CD8-positive, alpha-beta memory T cell (primary cell): ENCODE results near the gene CDH12. TPM values are rescaled to one million over a fixed set of nuclear protein-coding genes. Genes with fewer than 3 reads are reported as not detected.

ENCODE experiments used
- CTCF ChIA-PET: fragments of 350-600 bp; sonication (Branson Sonifier 250); formaldehyde crosslinking; loops from one replicate; lab custom pipeline; 2021; ENCODE audit warnings: antibody characterized with exemption; lab: Charles Lee
- POLR2A ChIA-PET: fragments of 350-600 bp; sonication (Branson Sonifier 250); formaldehyde crosslinking; loops from one replicate; lab custom pipeline; 2021; ENCODE audit warnings: antibody characterized with exemption; lab: Charles Lee
- DNase-seq, 5 donors: peaks; one replicate each; pipeline versions ENCODE4 v3.0.0 to v3.0.0-alpha.2; 2020 to 2022; ENCODE audit warnings: mixed read lengths in 1 of 5
- H3K27ac ChIP-seq: one replicate; pipeline ENCODE4 v1.7.0; 2013; ENCODE audit warnings: low read depth, mild to moderate bottlenecking, low read length, moderate library complexity
- H3K27me3 ChIP-seq: 2 replicates; pipeline ENCODE4 v1.7.0; 2013; ENCODE audit warnings: low read length, mild to moderate bottlenecking; ENCODE audit not compliant: insufficient read depth, poor library complexity, severe bottlenecking
- H3K36me3 ChIP-seq: 2 replicates; pipeline ENCODE4 v1.7.0; 2013; ENCODE audit warnings: mild to moderate bottlenecking, low read length, moderate library complexity; ENCODE audit not compliant: insufficient read depth
- H3K4me1 ChIP-seq: 2 replicates; pipeline ENCODE4 v1.7.0; 2013; ENCODE audit warnings: mild to moderate bottlenecking, low read length, moderate library complexity; ENCODE audit not compliant: insufficient read depth
- H3K4me3 ChIP-seq: 2 replicates; pipeline ENCODE4 v1.7.0; 2013; ENCODE audit warnings: mild to moderate bottlenecking, low read length
- H3K9me3 ChIP-seq: 2 replicates; pipeline ENCODE4 v1.7.0; 2013; ENCODE audit warnings: mild to moderate bottlenecking, low read length
- H3K27ac Mint-ChIP-seq, 8 donors: one replicate each; pipeline ENCODE4 v1.8.0; 2020 to 2021; ENCODE audit warnings: mixed read lengths in 8 of 8, mild to moderate bottlenecking in 6 of 8, inconsistent platforms in 3 of 8, moderate library complexity in 3 of 8
- H3K27me3 Mint-ChIP-seq, 2 donors: one replicate each; pipeline ENCODE4 v1.8.0; 2020 to 2021; ENCODE audit warnings: mixed read lengths in 2 of 2, mild to moderate bottlenecking in 1 of 2, moderate library complexity in 1 of 2
- H3K36me3 Mint-ChIP-seq, 3 donors: one replicate each; pipeline ENCODE4 v1.8.0; 2020 to 2021; ENCODE audit warnings: mixed read lengths in 3 of 3, inconsistent platforms in 1 of 3, mild to moderate bottlenecking in 1 of 3
- H3K4me1 Mint-ChIP-seq, 3 donors: one replicate each; pipeline ENCODE4 v1.8.0; 2020 to 2021; ENCODE audit warnings: mixed read lengths in 3 of 3, inconsistent platforms in 1 of 3, mild to moderate bottlenecking in 1 of 3
- H3K4me3 Mint-ChIP-seq, 7 donors: one replicate each; pipeline ENCODE4 v1.8.0; 2020 to 2021; ENCODE audit warnings: mixed read lengths in 7 of 7, mild to moderate bottlenecking in 6 of 7, moderate library complexity in 4 of 7, inconsistent platforms in 2 of 7
- H3K9me3 Mint-ChIP-seq, 5 donors: one replicate each; pipeline ENCODE4 v1.8.0; 2020 to 2022; ENCODE audit warnings: mixed read lengths in 5 of 5, mild to moderate bottlenecking in 3 of 5, moderate library complexity in 2 of 5, inconsistent platforms in 1 of 5
- polyA plus RNA-seq: library from polyadenylated mRNA; unstranded; fragments of 300-500 nt; fragmentation: Illumina TruSeq; gene quantifications from one replicate; pipeline ENCODE4 v1.2.3, GENCODE V29; 2021
- total RNA-seq, 2 experiments: library from RNA; stranded (reverse); gene quantifications; one replicate each; pipeline ENCODE4 v1.2.3, GENCODE V29; 2021

CDH12 gene
- total and polyA plus RNA-seq, 3 experiments from 2014 or later: not detected

DNA sequence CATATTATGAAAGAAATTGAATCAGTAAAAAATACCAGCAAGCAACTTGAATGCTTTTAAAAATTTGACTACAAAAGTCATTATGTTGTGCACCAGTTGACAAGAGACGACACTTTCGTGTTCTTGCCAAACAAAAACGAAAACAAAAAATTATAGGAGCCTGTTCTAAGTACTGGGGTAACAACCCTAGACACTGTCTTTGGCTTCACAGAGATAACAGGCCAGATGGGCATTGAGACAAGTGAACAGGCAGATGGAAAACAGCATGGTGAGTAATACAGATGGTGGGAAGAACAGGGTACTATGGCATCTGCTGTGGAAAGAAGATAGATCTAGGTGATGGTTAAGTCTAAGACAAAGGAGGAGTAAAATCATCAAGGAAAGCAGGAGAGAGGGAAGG is 99.0 kb downstream of the CDH12 start:
- no peak overlapping the region for H3K4me3 Mint-ChIP-seq
- H3K36me3 ChIP-seq: no peaks in the 10 kb centered on the region
- H3K4me1 Mint-ChIP-seq: no peaks in the 10 kb centered on the region
- H3K27me3 Mint-ChIP-seq: peaks cover 0 to 2% of the 10 kb centered on the region in 2 donors
- H3K4me1 ChIP-seq: no peaks in the 10 kb centered on the region
- H3K27me3 ChIP-seq: no peaks in the 10 kb centered on the region
- POLR2A ChIA-PET: no interaction called here
- H3K36me3 Mint-ChIP-seq: no peaks in the 10 kb centered on the region
- H3K27ac ChIP-seq: no peak overlapping the region
- DNase-seq: no peak
- no peaks in the 10 kb centered on the region for H3K9me3 ChIP-seq
- CTCF ChIA-PET: no interaction called here
- H3K4me3 ChIP-seq: no peak overlapping the region
- peaks cover 4 to 33% (median 13%) of the 10 kb centered on the region in 5 donors for H3K9me3 Mint-ChIP-seq
- H3K27ac Mint-ChIP-seq: no peak overlapping the region

DNA sequence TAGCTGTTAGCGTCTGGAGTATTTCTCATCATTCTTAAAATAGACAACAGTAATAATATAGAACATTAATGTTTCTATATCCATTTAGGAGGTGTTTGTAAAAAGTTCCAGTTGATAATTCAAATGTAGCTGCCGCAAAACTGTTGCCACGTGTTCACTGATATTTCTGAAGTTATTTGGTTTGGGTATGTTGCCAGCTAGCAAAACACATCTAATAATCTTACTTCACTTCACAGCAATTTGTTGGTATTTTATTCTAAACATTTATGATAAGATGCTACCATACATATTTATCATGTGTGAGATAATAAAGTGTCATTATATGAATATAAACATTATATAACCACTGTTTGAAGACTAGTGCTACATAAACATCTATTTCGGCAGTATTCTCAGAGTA is 101.6 kb downstream of the CDH12 start:
- H3K9me3 Mint-ChIP-seq: peaks cover 4 to 34% (median 13%) of the 10 kb centered on the region in 5 donors
- Histone ChIP-seq H3K9me3 (no peaks in the 10 kb centered on the region), H3K4me1 (no peaks in the 10 kb centered on the region), H3K4me3 (no peak overlapping the region), H3K36me3 (no peaks in the 10 kb centered on the region), H3K27ac (no peak overlapping the region), H3K27me3 (no peaks in the 10 kb centered on the region)
- DNase-seq: no peak
- H3K27me3 Mint-ChIP-seq: peaks cover 0 to 2% of the 10 kb centered on the region in 2 donors
- no peaks in the 10 kb centered on the region for H3K4me1 Mint-ChIP-seq
- H3K36me3 Mint-ChIP-seq: no peaks in the 10 kb centered on the region
- ChIA-PET CTCF (no interaction called here), POLR2A (no interaction called here)
- no peak overlapping the region for H3K27ac Mint-ChIP-seq
- no peak overlapping the region for H3K4me3 Mint-ChIP-seq

DNA sequence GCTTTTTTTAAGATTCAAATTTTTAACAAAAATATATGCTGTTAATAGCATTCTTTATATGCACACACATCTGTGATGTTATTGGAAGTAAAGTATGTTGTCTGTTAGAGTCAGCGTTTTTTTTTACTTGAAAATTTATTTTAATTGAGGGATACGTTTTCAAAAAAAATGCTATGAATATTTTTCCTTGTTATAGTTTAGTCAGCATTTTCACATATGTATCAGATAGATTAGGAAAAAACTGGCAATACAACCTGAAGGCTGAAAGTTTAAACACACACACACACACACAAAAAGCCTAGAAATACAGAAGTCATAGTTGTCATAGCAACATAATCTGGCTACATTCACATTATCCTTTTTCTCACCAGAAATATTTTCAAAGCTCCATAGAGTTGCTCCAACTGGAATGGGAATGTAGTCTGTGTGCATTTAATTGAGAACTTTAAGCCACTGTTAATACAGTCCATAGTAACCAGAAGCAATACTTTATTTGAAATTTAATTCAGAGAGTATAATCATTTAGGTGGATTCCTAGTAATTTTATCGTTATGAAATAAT is 116.6 kb downstream of the CDH12 start:
- H3K9me3 ChIP-seq: no peaks in the 10 kb centered on the region
- CTCF ChIA-PET: no interaction called here
- no peaks in the 10 kb centered on the region for H3K27me3 ChIP-seq
- DNase-seq: no peak
- Mint-ChIP-seq H3K27ac (no peak overlapping the region), H3K4me3 (no peak overlapping the region), H3K9me3 (peaks cover 4 to 38% (median 7%) of the 10 kb centered on the region in 5 donors), H3K36me3 (peaks cover 0 to 2% (median 0%) of the 10 kb centered on the region in 3 donors), H3K4me1 (no peaks in the 10 kb centered on the region), H3K27me3 (no peaks in the 10 kb centered on the region)
- POLR2A ChIA-PET: no interaction called here
- H3K27ac ChIP-seq: no peak overlapping the region
- H3K4me1 ChIP-seq: no peaks in the 10 kb centered on the region
- H3K4me3 ChIP-seq: no peak overlapping the region
- no peaks in the 10 kb centered on the region for H3K36me3 ChIP-seq

DNA sequence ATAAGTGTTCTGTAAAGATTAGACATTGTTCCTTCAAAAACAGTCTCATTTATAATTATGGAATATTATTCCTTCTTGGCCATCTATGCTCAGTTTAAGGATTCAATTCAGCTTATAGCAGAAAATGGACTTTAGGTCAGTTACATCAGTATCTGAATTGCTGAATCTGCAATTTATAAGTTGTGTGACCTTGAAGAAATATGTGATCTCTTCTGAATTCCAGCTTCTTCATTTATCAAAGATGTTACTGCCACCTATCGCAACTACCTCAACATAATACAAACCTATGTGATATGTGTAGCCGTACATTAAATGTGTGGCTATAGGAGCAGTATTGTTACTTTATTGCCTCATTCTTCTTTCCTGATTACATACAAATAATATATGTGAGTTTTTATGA is 118.2 kb downstream of the CDH12 start:
- Histone ChIP-seq H3K27ac (no peak overlapping the region), H3K9me3 (no peaks in the 10 kb centered on the region), H3K27me3 (no peaks in the 10 kb centered on the region), H3K4me1 (no peaks in the 10 kb centered on the region), H3K36me3 (no peaks in the 10 kb centered on the region), H3K4me3 (no peak overlapping the region)
- peaks cover 0 to 2% (median 0%) of the 10 kb centered on the region in 3 donors for H3K36me3 Mint-ChIP-seq
- H3K9me3 Mint-ChIP-seq: peaks cover 4 to 45% (median 7%) of the 10 kb centered on the region in 5 donors
- no peak overlapping the region for H3K4me3 Mint-ChIP-seq
- H3K27ac Mint-ChIP-seq: no peak overlapping the region
- CTCF ChIA-PET: no interaction called here
- no peaks in the 10 kb centered on the region for H3K27me3 Mint-ChIP-seq
- DNase-seq: no peak
- POLR2A ChIA-PET: no interaction called here
- no peaks in the 10 kb centered on the region for H3K4me1 Mint-ChIP-seq

DNA sequence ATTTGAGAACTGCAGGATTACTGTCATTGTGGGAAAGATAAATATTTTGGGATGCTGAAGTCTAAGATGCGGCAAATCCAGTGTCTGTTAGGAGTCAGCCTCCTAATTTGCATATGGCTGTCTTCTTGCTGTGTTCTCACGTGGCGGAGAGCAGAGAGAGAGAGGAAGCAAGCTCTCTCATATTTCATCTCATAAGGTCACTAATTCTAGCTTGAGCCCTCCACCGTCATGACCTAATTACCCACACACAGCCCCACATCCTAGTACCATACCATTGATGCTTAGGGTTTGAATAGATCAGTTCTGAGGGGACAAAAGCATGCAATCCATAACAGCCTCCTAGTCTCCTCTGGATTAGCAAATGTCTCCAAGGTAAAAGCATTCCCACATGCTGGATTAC is 124.5 kb downstream of the CDH12 start:
- DNase-seq: no peak
- H3K36me3 ChIP-seq: no peaks in the 10 kb centered on the region
- H3K4me3 ChIP-seq: no peak overlapping the region
- Mint-ChIP-seq H3K27me3 (no peaks in the 10 kb centered on the region), H3K36me3 (no peaks in the 10 kb centered on the region), H3K27ac (no peak overlapping the region), H3K4me3 (no peak overlapping the region), H3K4me1 (no peaks in the 10 kb centered on the region), H3K9me3 (peaks cover 2 to 44% (median 11%) of the 10 kb centered on the region in 5 donors)
- H3K27me3 ChIP-seq: no peaks in the 10 kb centered on the region
- H3K9me3 ChIP-seq: no peaks in the 10 kb centered on the region
- POLR2A ChIA-PET: no interaction called here
- H3K27ac ChIP-seq: no peak overlapping the region
- H3K4me1 ChIP-seq: no peaks in the 10 kb centered on the region
- CTCF ChIA-PET: no interaction called here

DNA sequence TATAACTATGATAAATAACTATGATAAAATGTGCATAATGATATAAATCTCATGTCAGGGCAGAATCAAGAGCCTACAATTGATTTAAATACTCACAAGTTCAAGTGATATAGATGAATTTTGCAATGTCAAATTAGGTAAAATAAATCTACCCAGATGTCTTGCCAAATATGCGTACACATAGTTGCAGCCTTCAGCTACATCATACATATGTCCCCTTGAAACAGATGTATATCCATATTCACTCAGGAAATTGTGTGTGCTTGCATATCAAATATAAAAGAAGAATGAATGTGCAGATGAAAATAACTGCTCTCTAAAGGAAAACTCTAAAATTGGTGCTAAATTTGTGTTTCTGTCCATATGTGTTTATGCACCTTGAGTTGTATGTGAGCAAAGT is 130.7 kb downstream of the CDH12 start:
- DNase-seq: no peak
- Histone ChIP-seq H3K27me3 (no peaks in the 10 kb centered on the region), H3K4me1 (no peaks in the 10 kb centered on the region), H3K9me3 (no peaks in the 10 kb centered on the region), H3K36me3 (no peaks in the 10 kb centered on the region), H3K27ac (no peak overlapping the region), H3K4me3 (no peak overlapping the region)
- ChIA-PET POLR2A (no interaction called here), CTCF (no interaction called here)
- H3K27ac Mint-ChIP-seq: no peak overlapping the region
- peaks cover 0 to 2% (median 0%) of the 10 kb centered on the region in 3 donors for H3K36me3 Mint-ChIP-seq
- no peaks in the 10 kb centered on the region for H3K4me1 Mint-ChIP-seq
- peaks cover 10 to 46% (median 16%) of the 10 kb centered on the region in 5 donors for H3K9me3 Mint-ChIP-seq
- H3K27me3 Mint-ChIP-seq: no peaks in the 10 kb centered on the region
- no peak overlapping the region for H3K4me3 Mint-ChIP-seq

DNA sequence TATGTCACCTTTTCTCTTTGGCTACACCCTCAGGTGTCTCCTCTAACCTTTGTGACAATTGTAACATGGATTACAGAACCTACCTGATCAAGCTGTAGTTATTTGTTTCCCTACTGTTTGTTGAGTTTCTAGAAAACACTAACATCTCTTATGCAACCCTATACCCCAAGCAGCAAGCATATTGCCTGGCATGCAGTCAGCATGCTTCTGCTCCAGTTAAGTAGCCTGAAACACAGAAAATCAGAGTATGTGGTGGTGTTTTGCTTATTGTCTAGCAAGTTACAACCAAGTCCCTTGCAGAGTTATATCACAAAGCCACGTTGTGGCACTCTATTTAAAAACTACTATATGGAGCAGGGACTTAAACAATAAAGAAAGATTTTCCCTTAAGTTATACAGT is 131.1 kb downstream of the CDH12 start:
- H3K36me3 Mint-ChIP-seq: peaks cover 0 to 2% (median 0%) of the 10 kb centered on the region in 3 donors
- H3K27me3 Mint-ChIP-seq: no peaks in the 10 kb centered on the region
- H3K4me1 ChIP-seq: no peaks in the 10 kb centered on the region
- no peak overlapping the region for H3K27ac ChIP-seq
- CTCF ChIA-PET: no interaction called here
- H3K4me1 Mint-ChIP-seq: no peaks in the 10 kb centered on the region
- peaks cover 10 to 48% (median 16%) of the 10 kb centered on the region in 5 donors for H3K9me3 Mint-ChIP-seq
- H3K4me3 Mint-ChIP-seq: no peak overlapping the region
- no peaks in the 10 kb centered on the region for H3K27me3 ChIP-seq
- no peak for DNase-seq
- no peak overlapping the region for H3K27ac Mint-ChIP-seq
- no peaks in the 10 kb centered on the region for H3K9me3 ChIP-seq
- POLR2A ChIA-PET: no interaction called here
- H3K4me3 ChIP-seq: no peak overlapping the region
- H3K36me3 ChIP-seq: no peaks in the 10 kb centered on the region

DNA sequence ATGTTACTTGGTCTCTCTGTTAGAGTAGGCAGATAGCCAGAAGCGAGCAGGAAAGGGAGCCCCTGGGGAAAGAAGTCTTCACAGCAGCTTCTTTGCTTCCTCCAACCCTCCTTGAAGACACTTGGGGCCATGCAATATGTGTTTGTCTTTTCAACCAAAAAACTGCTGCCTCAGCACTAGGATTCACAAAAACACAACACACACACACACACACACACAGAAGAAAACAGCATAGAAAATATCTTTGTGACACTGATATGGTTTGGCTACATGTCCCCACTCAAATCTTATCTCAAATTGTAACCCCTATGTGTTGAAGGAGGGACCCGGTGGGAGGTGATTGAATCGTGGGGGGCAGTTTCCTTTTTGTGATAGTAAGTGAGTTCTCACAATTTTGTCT is 133.3 kb downstream of the CDH12 start:
- no peak overlapping the region for H3K27ac ChIP-seq
- H3K36me3 ChIP-seq: no peaks in the 10 kb centered on the region
- peaks cover 0 to 2% (median 0%) of the 10 kb centered on the region in 3 donors for H3K36me3 Mint-ChIP-seq
- no peak for DNase-seq
- H3K4me1 Mint-ChIP-seq: no peaks in the 10 kb centered on the region
- H3K4me1 ChIP-seq: no peaks in the 10 kb centered on the region
- no peaks in the 10 kb centered on the region for H3K27me3 Mint-ChIP-seq
- no peak overlapping the region for H3K4me3 ChIP-seq
- POLR2A ChIA-PET: no interaction called here
- peaks cover 12 to 43% (median 14%) of the 10 kb centered on the region in 5 donors for H3K9me3 Mint-ChIP-seq
- H3K9me3 ChIP-seq: no peaks in the 10 kb centered on the region
- CTCF ChIA-PET: no interaction called here
- H3K27me3 ChIP-seq: no peaks in the 10 kb centered on the region
- H3K4me3 Mint-ChIP-seq: no peak overlapping the region
- H3K27ac Mint-ChIP-seq: no peak overlapping the region
